SH-SY5Y (cell line): Measurements from ENCODE around the gene MRFAP1L1.

Experiments
- GATA2 ChIP-seq: IDR thresholded peaks from 2 replicates; pipeline ENCODE4 v1.6.1; 2011; ENCODE audit warnings: mild to moderate bottlenecking, low read depth, low read length
- GATA3 ChIP-seq: IDR thresholded peaks from 2 replicates; pipeline ENCODE4 v1.6.1; 2011; ENCODE audit warnings: low read depth, mild to moderate bottlenecking, low read length, moderate library complexity

- TF ChIP-seq GATA3 (no peak), GATA2 (no peak)
Observed at GRCh38 chr4:6703786-6704185, 5.9 kb downstream of the MRFAP1L1 start.
